CD4-positive, alpha-beta T cell treated with Interleukin-17A for 1 hour (primary cell): Measurements from ENCODE around the gene NRXN2.
A peak's percentile ranks its signal among the peaks of the same experiment; 100 is the strongest.
"Not testable (repeated sequence)": the region's sequence is repeated elsewhere in the genome, so short reads cannot be mapped to it uniquely, and the experiment has no call there.

Source experiments
- DNase-seq: peaks from one replicate; pipeline ENCODE4 v3.0.0-alpha.2; 2020

The NRXN2 gene

DNA sequence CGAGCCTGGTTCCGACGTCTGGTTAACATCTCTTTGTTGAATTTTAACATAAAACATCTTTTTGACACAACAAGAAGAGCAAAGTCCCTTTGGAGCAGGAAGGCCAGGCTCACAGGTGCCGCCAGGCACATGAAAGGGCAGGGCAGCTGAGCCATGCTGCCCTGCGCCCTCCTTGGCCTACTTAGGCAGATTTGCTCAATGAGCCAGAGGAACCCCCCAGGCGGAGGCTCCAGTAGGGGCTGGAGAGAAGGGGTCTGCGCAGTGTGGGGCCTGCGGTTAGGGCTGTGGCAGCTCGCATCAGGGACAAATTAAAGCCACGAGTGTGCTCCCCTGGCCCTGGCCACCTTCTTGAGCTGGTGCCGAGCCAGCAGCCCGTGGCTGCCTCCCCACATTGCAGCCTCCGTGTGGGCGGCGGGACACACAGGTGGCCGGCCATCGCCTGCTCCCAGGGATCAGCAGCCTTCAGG lies 141.9 kb downstream of the NRXN2 start:
- no peak for DNase-seq

DNA sequence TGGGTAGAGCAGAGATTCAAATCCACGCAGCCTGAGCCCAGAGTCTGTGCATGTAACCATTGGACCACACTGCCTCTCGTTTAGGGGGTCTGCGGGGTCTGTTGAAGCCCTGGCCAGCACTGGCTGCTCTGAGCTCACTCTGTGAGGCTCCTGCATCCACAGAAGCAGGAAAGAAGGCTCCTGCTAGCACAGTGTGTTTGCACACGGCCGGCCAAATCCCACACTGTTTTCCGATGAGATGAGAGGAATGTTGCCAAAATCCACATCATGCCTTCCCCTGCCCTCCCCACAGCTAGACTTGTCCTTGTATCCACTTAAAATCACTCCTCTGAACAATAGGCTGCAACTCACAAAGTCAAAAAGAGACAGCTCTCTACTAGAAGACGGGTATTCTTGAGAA lies 142.6 kb downstream of the NRXN2 start:
- no peak for DNase-seq

DNA sequence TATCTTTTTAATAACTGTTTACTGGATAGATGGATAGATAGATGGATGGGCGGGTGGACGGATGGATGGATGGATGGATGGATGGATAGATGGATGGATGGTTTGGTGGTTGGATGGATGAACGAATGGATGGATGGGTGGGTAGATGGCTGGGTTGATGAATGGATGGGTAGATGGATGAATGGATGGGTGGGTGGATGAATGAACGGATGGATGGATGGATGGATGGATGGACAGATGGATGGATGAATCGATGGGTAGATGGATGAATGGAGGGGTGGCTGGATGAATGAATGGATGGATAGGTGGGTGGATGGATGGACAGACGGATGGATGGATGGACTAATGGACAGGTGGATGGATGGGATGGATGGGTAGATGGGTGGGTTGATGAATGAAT lies 145.8 kb downstream of the NRXN2 start:
- DNase-seq, result no peak

DNA sequence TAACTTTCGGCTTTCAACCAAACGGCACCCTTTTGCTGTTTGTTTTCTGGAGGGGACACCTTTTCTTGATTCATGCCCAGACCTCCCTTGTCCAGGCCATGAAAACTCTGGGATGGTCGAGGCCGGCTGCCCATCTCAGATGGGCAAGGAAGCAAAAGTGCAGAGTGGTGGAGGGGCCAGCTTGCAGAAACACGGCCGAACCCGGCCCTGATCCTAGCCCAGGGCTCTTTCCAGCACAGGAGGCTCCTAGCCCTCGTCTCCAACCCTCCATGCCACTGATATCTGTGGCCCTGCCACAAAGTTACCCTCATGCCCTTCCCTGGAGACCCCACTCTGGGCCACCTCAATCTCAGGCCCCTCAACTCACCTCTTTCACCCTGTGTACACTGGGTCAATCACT lies 150.9 kb downstream of the NRXN2 start:
- DNase-seq, result no peak

DNA sequence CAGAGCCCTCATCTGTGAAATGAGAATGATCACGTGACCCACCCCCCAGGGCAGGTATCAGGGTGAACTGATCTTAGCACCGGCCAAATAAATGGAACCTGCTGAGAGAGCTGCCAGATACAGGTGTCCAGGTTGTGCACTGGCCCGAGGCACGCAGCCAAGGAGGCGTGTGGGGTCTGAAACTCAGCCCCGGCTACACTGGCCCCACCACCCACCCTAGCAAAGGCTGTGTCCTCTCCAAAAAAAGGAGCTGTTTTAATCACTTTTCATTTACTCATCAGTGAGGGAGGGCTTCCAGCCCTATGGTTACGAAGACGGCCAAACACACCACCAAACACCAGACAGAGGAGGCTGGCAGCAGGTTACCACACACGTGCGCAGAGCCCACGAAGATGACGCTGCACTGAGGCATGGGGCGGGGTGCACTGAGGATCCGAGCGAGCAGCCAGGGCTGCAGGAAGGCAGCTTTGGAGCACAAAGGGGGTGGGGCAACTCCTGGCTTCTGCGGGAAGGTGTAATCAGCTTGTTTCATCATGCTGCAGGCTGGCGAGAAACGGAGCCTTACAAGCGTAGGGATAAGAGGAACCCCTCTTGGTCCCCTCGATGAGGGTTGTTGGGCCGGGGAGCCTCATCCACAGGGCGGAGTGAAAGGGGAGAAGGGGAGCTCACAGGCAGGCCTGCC lies 151.4 kb downstream of the NRXN2 start:
- no peak for DNase-seq

DNA sequence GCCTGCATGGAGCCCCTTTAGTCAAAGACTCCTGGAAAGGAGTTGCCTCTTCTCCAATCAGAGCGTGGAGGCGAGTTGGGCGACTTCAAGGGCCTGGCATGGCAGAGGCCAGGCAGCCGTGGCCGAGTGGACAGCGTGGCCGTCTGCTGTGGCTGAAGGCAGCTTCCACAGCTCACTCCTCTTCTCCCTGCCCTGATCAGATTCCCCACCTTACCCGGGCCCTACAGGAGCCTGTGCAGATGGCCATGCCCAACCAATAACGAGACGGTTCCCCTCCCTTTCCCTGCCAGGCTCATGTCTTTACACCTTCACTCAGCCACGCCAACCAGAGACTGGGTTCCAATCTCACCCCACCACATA lies 152.0 kb downstream of the NRXN2 start:
- no peak for DNase-seq

DNA sequence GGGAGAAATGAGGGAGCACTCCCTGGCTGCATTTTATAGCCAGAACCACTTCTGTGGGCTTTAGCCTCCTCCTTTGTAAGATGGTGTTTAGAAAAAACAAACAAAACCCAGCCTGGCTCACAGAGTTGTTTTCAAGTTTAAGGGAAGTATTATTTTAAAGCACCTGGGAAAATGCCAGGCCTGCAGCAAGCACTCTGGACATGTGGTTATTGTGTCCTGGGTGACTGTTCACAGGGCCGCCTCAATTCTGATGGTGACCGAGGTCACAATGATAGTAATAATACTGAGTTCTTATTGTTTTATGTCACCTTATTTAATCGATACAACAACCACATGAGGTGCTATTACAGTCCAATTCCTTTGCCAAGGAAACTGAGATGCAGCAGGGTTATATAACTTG lies 152.7 kb downstream of the NRXN2 start:
- DNase-seq, result no peak

DNA sequence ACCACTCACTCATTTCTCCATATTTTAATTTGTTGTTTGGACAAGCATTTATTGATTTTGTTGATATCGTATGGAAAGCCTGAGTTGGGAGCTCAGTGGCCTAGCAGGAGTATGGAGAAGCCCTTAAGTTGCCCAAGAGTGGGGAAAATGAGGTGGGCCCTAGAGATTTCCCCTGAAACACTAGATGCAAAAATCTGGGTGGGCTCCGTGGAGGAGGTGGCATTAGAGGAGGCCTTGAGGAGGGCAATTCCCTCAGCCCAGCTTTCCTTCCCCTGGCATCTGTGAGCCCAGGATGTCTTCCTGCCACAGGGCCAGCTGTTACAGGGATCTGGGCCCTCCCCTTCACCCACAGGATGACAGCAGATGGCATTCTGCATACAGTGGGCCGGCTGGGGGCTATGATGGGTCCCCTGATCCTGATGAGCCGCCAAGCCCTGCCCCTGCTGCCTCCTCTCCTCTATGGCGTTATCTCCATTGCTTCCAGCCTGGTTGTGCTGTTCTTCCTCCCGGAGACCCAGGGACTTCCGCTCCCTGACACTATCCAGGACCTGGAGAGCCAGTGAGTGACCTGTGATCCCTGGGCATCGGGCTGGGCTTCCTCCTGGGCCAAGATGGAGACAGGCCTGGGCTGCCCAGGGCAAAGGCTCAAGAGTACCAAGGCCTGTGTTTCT lies 153.6 kb downstream of the NRXN2 start:
- DNase-seq, result no peak

DNA sequence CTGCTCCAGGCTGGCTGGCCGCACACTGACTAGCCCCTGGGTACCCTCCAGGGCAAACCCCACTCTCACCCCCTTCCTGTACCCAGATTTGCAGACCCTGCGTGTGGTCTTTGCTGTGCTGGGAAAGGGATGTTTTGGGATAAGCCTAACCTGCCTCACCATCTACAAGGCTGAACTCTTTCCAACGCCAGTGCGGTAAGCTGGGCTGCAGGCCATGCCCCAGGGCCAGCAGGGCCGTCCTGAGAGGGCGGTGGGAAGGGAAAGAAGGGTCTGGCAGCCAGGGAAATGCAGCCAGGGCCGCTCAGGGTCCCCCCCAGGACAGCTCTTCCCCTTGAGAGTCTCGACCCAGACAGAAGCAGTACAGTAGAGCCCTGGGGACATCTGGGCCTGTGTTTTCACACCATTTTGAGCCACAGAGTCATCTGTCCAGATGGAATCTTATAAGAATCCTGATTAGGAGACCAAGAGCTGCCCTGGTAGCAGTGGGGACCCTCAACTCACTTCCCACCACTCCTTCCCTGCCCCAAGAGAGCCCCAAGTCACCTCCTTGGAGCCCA lies 154.3 kb downstream of the NRXN2 start:
- DNase-seq, result no peak

DNA sequence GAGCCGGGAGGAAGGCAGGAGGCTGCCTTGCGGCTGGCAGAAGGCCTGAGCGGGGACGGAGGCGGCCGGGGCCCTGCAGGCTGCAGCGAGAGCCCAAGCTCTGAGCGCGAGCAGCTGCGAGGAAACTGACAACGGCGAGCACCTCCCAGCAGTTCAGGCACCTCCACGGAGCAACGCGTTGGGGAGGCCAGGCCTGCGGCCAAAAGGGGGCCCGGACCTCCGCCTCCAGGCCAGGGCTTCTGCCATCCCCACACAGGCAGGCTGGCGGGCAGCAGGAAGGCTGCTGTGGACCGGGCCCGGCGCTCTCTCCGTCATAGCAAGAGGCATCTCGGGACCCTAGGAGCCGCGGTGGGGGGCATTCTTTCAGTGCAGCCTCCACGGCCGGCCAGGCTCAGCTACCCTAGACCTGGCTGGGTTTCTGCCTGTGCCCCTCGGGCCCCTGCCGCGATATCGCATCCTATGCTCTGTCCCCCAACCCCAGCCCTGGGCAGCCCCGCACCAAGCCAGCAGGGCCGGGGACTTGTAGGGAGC lies 154.9 kb downstream of the NRXN2 start:
- DNase-seq, result no peak

DNA sequence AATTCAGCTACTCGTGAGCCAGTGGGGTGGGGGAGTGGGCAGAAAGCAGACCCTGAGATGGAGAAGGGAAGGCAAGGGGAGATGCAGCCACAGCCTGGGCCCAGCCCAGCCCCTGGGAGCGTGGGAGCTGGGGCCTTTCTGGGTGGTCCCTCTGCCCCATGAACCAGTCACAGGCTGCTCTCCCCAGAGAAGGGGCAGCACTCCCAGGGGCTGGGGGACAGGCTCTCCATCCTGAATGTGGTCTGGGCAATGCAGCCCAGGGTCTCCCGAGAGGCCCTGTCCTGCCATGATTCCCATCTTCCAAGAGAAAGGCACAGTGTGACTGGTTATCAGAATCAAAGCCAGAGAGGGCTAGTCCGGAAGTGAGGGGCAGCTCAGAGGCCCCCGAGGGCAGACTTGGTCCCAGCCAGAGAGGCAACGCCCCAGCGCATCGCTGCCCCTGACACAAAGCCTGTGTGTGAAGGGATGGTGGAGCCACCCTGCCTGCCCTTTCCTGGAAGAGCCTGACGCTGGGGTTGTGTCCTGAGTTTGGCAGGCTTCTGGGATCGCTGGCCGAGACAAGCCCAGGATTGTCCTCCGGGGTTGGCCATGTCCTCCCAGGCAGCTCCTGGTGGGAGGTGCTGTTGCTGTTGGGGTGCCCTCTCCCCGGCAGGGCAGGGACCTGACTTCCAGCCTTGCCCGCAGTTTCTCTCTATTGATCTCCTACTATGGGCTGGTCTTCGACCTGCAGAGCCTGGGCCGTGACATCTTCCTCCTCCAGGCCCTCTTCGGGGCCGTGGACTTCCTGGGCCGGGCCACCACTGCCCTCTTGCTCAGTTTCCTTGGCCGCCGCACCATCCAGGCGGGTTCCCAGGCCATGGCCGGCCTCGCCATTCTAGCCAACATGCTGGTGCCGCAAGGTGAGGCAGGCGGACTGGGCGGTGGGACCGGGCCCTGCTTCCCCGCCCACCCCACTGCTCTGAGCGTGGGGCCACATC lies 155.8 kb downstream of the NRXN2 start:
- DNase-seq, result no peak

DNA sequence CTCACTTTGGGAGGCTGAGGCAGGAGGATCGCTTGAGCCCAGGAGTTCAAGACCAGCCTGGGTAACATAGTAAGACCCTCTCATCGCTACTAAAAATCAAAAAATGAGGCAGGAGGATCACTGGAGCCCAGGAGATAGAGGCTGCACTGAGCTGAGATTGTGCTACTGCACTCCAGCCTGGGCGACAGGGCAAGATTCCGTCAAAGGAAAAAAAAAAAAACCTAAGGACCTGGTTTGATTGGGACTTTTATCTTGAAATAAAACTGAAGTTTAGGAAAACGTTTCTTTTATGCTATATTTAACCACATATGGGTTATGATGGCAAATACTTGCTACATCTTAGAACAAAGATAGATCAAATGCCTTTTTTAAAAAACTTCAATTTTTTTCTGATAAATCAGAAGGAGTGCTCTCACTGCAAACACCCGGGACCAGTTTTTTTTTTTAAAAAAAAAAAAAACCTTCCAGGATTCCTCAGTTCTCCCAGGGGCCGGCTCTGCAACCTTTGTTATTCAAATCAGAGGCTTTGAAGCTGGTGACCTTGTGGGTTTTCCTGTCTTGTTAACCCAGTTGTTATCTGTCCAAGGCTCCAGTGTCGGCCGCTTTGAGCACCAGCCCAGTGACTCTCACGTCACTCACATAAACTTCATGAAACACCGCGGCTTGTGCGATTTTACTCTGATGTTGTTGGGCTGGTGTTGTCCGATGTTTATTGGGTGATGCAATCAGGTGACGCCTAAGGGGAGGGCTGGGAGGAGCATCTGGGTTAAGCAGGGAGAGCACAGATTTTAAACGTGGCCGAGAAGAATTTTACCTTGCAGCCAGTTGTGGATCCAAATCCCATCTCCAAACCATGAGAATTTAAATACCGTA lies 156.7 kb downstream of the NRXN2 start:
- DNase-seq, result peak; percentile 42

DNA sequence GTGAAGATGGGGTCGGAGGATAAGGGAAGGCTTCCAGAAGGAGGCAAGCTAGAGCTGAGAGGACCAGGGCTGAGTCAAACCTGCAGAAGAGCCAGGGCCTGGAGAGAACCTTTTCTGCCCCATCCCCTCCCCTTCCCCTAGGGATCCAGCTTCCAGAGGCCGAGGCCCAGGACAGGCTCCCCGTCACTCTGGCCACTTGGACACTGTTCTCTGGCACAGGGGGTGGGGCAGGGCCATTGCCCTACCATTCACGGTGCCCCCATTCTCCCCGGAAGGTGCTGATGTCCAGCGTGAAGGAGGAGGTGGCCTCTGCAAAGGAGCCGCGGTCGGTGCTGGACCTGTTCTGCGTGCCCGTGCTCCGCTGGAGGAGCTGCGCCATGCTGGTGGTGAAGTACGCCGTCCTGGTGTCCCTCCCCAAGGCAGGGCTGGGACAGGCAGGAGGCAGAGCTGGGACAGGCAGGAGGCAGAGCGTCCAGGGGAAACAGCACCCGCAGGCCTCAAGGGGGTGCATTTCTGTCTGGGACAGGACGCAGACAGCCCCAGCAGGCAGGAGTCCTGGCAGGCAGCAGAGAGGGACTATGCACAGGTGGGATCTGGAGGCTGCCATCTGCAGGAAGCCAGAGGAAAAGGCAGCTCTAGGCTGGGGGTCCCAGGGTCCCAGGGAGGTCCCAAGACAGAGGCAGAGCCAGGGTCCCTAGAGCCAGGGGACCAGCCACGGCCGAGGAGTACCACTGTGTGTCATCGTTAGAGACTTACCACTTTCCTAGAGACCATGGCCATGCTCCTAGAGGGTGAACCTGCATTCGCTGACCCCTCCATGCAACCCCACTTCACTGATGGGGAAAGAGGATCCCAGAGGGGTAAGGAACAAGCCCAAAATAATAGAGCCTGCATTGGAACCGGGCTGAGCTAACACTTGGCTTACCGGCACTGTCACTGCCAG lies 157.8 kb downstream of the NRXN2 start:
- DNase-seq, result no peak

DNA sequence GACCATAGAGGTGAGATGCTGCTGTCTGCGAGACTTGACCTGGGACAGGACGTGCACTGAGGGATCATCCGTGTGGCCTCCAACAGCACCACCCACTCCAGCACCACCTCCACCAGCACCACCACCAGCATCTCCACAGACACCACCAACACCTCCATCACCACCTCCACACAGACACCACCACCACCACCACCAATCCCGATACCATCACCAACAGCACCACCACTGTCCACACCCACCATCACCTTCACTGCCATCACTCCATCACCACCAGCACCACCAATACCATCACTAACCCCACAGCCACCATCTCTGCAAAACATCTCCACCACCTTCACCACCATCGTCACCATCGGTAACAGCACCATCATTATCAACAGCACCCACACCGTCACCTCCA lies 158.6 kb downstream of the NRXN2 start:
- DNase-seq, result no peak

DNA sequence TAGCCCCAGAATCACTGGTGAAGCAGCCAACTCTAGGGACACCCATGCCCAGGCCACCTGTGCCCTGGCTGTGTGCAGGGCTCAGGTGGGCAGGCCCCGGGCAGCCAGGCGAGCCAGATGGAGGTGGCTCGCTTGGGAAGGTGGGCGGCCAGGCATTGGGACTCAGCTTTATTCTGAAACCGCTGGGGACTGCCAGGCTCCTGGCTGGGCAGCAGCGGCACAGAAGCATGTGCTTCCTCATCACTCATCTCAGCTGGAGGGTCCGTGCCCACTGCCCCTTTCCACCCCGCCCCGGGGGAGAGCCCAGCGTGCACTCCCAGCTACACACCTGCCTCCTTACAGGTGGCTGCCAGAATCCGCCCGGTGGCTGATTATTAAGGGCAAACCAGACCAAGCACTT lies 159.0 kb downstream of the NRXN2 start:
- no peak for DNase-seq

DNA sequence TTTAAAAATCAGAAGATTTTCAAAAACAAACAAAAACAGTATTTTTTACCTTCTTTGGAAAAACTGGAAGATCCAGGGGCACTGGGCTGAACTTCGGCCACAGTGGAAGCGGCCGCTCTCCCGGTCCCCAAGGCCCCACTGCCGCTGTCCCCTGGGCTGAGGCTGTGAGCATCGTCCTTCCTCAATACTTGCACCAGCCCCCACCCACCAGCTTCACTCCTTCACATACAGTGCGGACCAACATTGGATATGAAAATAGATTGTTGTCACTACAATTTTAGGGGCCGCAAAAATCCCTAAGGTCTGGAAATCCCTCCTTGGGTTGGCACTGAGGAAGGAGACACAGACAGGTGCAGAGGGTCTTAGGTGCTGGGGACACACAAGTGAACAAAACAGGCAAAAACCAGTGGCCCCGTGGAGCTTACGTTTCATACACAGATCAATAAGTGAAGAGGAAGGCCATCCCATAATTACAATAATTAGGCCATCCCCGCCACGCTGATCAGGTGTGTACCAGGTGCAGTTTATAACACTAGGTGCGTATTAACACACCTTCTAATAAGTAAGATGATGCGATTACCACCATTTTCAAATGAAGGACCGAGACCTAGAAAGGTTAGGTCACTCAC lies 160.2 kb downstream of the NRXN2 start:
- DNase-seq, result no peak

DNA sequence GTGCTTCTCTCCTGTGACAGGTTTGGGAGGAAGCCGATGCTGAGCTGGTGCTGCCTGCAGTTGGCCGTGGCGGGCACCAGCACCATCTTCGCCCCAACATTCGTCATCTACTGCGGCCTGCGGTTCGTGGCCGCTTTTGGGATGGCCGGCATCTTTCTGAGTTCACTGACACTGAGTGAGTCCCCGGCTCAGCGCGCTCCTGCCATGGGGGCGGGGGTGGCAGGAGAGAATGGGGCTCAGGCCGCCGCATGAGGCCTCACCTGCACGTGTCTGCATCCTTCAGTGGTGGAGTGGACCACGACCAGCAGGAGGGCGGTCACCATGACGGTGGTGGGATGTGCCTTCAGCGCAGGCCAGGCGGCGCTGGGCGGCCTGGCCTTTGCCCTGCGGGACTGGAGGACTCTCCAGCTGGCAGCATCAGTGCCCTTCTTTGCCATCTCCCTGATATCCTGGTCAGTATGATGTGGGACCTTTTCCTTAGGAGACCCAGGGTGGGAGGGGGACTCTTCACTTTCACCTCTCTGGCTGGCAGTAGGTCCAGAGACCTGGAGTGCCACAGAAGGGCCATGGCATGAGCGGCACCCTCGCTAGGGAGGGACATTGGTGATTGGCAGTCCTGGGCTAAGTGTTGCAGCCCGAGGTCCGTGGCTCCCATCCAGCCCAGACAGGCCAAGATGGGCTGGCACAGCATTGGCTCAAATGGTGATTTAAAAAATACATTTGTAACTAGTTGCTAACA lies 160.8 kb downstream of the NRXN2 start:
- DNase-seq, result no peak

DNA sequence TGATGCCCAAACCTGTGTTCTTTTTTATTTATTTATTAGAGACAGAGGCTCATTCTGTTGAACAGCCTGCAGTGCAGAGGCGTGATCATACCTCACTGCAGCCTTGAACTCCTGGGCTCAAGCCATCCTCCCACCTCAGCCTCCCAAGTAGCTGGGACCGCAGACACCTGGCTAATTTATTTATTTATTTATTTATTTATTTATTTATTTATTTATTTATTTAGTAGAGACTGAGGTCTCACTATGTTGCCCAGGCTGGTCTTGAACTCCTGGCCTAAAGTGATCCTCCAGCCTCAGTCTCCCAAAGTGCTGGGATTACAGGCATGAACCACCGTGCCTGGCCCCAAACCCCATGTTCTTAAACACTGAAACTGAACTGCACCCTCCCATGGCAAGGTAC lies 161.6 kb downstream of the NRXN2 start:
- DNase-seq, result not testable (repeated sequence)

DNA sequence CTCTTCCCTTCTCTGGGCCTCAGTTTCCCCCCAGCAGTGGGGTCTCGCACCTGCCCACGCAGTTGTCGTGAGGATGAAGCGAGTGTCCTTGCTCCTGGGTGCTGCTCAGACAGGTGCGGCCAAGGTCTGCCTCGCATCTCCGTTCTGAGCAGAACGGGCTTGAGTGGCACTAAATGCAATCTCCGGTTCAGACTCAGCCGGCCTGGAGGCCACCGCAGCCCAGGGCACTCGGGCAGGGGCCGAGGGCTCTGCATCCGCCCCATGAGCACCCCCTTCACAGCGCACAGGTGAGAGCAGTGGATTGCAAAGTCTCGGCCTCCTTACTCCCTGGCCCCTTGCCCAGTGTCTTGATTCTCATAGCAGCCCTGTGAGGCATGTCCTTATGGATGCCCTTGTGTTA lies 162.1 kb downstream of the NRXN2 start:
- DNase-seq, result no peak
